PC-9 (cell line): ENCODE results near the gene KRT15.

ENCODE experiments used
- EZH2 ChIP-seq: fragments of 200-600 bp; sonication (generic); IDR thresholded peaks from 2 replicates; pipeline ENCODE4 v1.8.0; 2017; ENCODE audit warnings: antibody characterized with exemption, low read depth
- TF ChIP-seq, protein P1 (sequence below): fragments of 200-600 bp; sonication (generic); conservative IDR thresholded peaks from 2 replicates; pipeline ENCODE4 v1.6.1; 2017; ENCODE audit warnings: mixed run types, antibody characterized with exemption, mild to moderate bottlenecking, moderate library complexity

DNA sequence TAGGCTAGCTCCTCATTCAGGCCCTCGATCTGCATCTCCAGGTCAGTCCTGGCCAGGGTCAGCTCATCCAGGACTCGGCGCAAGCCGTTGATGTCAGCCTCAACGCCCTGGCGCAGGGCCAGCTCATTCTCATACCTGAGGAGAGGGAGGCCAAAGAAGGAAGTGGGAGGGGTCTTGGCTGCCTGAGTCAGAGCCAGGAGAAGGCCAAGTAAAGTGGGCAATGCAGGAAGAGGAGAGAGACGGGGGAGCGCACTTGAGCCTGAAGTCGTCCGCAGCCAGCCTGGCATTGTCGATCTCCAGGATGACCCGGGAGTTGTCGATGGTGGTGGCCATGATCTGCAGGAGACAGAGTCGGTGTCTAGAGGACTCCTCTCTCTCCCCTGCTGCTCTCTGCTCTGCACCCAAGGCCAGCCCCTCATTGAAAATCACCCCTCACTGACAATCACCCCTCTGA is 1.8 kb downstream of the KRT15 start:
- TF ChIP-seq, protein P1, sequence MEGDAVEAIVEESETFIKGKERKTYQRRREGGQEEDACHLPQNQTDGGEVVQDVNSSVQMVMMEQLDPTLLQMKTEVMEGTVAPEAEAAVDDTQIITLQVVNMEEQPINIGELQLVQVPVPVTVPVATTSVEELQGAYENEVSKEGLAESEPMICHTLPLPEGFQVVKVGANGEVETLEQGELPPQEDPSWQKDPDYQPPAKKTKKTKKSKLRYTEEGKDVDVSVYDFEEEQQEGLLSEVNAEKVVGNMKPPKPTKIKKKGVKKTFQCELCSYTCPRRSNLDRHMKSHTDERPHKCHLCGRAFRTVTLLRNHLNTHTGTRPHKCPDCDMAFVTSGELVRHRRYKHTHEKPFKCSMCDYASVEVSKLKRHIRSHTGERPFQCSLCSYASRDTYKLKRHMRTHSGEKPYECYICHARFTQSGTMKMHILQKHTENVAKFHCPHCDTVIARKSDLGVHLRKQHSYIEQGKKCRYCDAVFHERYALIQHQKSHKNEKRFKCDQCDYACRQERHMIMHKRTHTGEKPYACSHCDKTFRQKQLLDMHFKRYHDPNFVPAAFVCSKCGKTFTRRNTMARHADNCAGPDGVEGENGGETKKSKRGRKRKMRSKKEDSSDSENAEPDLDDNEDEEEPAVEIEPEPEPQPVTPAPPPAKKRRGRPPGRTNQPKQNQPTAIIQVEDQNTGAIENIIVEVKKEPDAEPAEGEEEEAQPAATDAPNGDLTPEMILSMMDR, result no peak
- no peak for TF ChIP-seq EZH2
